ENCODE data around the gene MFRP. TPM values are rescaled to one million over a fixed set of nuclear protein-coding genes. Genes with fewer than 3 reads are reported as not detected.

MFRP gene
- total RNA-seq, 2 experiments from 2014 or later, result not detected

- ChIA-PET POLR2A (interaction anchor here (0.6 kb wide), 1 partner anchor 9 kb away, joined by 3 read pairs; no protein-coding TSS in a partner anchor), CTCF (interaction anchor here (1.0 to 6.4 kb wide), 4 partner anchors 9 to 13 kb away, joined by 3 to 55 read pairs (median 6); partner anchors contain the start of gene USP2)
- Mint-ChIP-seq H3K27me3 (peaks cover 36% of the 10 kb centered on the region), H3K4me3 (no peak overlapping the region), H3K36me3 (ENCODE audit: low read depth) (no peaks in the 10 kb centered on the region), H3K9me3 (no peaks in the 10 kb centered on the region), H3K27ac (no peak overlapping the region), H3K4me1 (ENCODE audit: low read depth) (peaks cover 12% of the 10 kb centered on the region)
- no peak for TF ChIP-seq CTCF (IDR thresholded peaks at IDR 0.05)
- no peak for ATAC-seq
- DNase-seq, result no peak
- intact Hi-C loops (cut with micrococcal nuclease), result no loop called here
These were observed 22.8 kb upstream of the MFRP start for GRCh38 chr11:119369132-119369925.

GRCh38 chr11:119368121-119369034 is 21.9 kb upstream of the MFRP start:
- DNase-seq (no peak), ATAC-seq (no peak)
- no peak overlapping the region for H3K4me3 Mint-ChIP-seq
- no peak overlapping the region for H3K27ac Mint-ChIP-seq
- CTCF ChIA-PET, result interaction anchor here (1.0 to 6.4 kb wide), 6 partner anchors 8 to 46 kb away, joined by 3 to 55 read pairs (median 4); partner anchors contain the start of gene USP2
- H3K4me1 Mint-ChIP-seq (ENCODE audit: low read depth), result peaks cover 6% of the 10 kb centered on the region
- intact Hi-C loops (cut with micrococcal nuclease), result no loop called here
- POLR2A ChIA-PET, result interaction anchor here (0.7 kb wide), 1 partner anchor 45 kb away, joined by 3 read pairs; no protein-coding TSS in a partner anchor
- H3K27me3 Mint-ChIP-seq, result peaks cover 37% of the 10 kb centered on the region
- H3K36me3 Mint-ChIP-seq (ENCODE audit: low read depth), result no peaks in the 10 kb centered on the region
- no peaks in the 10 kb centered on the region for H3K9me3 Mint-ChIP-seq
- TF ChIP-seq CTCF (IDR thresholded peaks at IDR 0.05), result no peak

GRCh38 chr11:119367661-119368120 is 21.2 kb upstream of the MFRP start:
- no peak overlapping the region for H3K27ac Mint-ChIP-seq
- H3K4me1 Mint-ChIP-seq (ENCODE audit: low read depth), result peaks cover 6% of the 10 kb centered on the region
- H3K27me3 Mint-ChIP-seq, result peaks cover 41% of the 10 kb centered on the region
- H3K36me3 Mint-ChIP-seq (ENCODE audit: low read depth), result no peaks in the 10 kb centered on the region
- no peak for TF ChIP-seq CTCF (IDR thresholded peaks at IDR 0.05)
- ATAC-seq, result no peak
- H3K9me3 Mint-ChIP-seq, result no peaks in the 10 kb centered on the region
- ChIA-PET CTCF (interaction anchor here (1.0 to 6.4 kb wide), 4 partner anchors 11 to 45 kb away, joined by 3 to 55 read pairs (median 4); no protein-coding TSS in a partner anchor), POLR2A (interaction anchor here (0.7 kb wide), 1 partner anchor 44 kb away, joined by 3 read pairs; no protein-coding TSS in a partner anchor)
- no peak for DNase-seq
- intact Hi-C loops (cut with micrococcal nuclease), result no loop called here
- no peak overlapping the region for H3K4me3 Mint-ChIP-seq

- TF ChIP-seq CTCF (IDR thresholded peaks at IDR 0.05), result no peak
- Mint-ChIP-seq H3K4me1 (ENCODE audit: low read depth) (peaks cover 6% of the 10 kb centered on the region), H3K9me3 (no peaks in the 10 kb centered on the region), H3K36me3 (ENCODE audit: low read depth) (no peaks in the 10 kb centered on the region), H3K27me3 (peaks cover 48% of the 10 kb centered on the region), H3K27ac (no peak overlapping the region), H3K4me3 (no peak overlapping the region)
- DNase-seq (no peak), ATAC-seq (no peak)
- POLR2A ChIA-PET, result no interaction called here
- CTCF ChIA-PET, result interaction anchor here (1.1 to 6.4 kb wide), 3 partner anchors 10 to 27 kb away, joined by 3 to 55 read pairs (median 6); no protein-coding TSS in a partner anchor
- intact Hi-C loops (cut with micrococcal nuclease), result no loop called here
These were observed 20.4 kb upstream of the MFRP start for GRCh38 chr11:119366690-119367620.

Measured in activated CD8-positive, alpha-beta T cell treated with anti-CD3 and anti-CD28 coated beads for 36 hours (primary cell).